Endothelial cell of umbilical vein (primary cell): ENCODE data around the gene MAN2B1.

Source experiments
- EZH2 ChIP-seq: IDR thresholded peaks from 2 replicates; pipeline ENCODE4 v1.6.1; 2012; ENCODE audit warnings: borderline replicate concordance, low read depth, mild to moderate bottlenecking, moderate library complexity, low read length, inconsistent platforms; ENCODE audit not compliant: severe bottlenecking
- JUN ChIP-seq: IDR thresholded peaks from 2 replicates; pipeline ENCODE4 v1.6.1; 2011; ENCODE audit warnings: borderline replicate concordance, low read depth; ENCODE audit not compliant: insufficient read length, insufficient read depth
- POLR2A ChIP-seq: IDR thresholded peaks from 2 replicates; pipeline ENCODE4 v1.6.1; 2012; ENCODE audit warnings: low read depth, mild to moderate bottlenecking, control low read depth, low read length
- POLR2AphosphoS5 ChIP-seq: IDR thresholded peaks from 2 replicates; pipeline ENCODE4 v1.6.1; 2012; ENCODE audit warnings: low read depth, mild to moderate bottlenecking, control low read depth, low read length, moderate library complexity; ENCODE audit not compliant: insufficient read depth
- TF ChIP-seq, protein P1 (sequence below), 2 donors: IDR thresholded peaks; 1 replicate in 1 of 2; 2 replicates in 1 of 2; pipeline ENCODE4 v1.5.1; 2011; ENCODE audit warnings: low read length in 2 of 2, mild to moderate bottlenecking in 2 of 2, moderate library complexity in 2 of 2, control low read depth in 1 of 2, inconsistent platforms in 1 of 2, low read depth in 1 of 2; ENCODE audit not compliant: insufficient read depth in 1 of 2; ENCODE audit errors: extremely low read depth in 1 of 2

DNA sequence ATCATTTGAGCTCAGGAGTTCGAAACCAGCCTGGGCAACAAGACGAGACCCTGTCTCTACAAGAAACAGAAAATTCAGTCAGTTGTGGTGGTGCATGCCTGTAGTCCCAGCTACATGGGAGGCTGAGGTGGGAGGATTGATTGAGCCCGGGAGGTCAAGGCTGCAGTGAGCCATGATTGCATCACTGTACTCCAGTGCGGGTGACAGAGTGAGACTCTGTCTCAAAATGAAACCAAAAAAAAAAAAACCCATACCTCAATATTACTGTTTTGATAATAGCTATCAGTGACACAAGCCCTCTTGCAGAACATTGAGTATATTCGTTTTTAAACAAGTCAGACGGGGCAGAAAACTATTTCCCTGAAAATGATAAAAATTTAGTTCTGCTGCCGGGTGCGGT is 39.6 kb downstream of the MAN2B1 start:
- TF ChIP-seq, protein P1, sequence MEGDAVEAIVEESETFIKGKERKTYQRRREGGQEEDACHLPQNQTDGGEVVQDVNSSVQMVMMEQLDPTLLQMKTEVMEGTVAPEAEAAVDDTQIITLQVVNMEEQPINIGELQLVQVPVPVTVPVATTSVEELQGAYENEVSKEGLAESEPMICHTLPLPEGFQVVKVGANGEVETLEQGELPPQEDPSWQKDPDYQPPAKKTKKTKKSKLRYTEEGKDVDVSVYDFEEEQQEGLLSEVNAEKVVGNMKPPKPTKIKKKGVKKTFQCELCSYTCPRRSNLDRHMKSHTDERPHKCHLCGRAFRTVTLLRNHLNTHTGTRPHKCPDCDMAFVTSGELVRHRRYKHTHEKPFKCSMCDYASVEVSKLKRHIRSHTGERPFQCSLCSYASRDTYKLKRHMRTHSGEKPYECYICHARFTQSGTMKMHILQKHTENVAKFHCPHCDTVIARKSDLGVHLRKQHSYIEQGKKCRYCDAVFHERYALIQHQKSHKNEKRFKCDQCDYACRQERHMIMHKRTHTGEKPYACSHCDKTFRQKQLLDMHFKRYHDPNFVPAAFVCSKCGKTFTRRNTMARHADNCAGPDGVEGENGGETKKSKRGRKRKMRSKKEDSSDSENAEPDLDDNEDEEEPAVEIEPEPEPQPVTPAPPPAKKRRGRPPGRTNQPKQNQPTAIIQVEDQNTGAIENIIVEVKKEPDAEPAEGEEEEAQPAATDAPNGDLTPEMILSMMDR (IDR thresholded peaks at IDR 0.05; ENCODE audit: extremely low read depth in 1 of 2, insufficient read depth in 1 of 2, low read depth in 1 of 2, low read length in 2 of 2) = no peak
- TF ChIP-seq POLR2A = no peak
- TF ChIP-seq POLR2AphosphoS5 = no peak
- TF ChIP-seq JUN = no peak
- TF ChIP-seq EZH2 = no peak
